HepG2 (cell line): ENCODE measurements around the gene CTNNA1. TPM values are rescaled to one million over a fixed set of nuclear protein-coding genes. Genes with fewer than 3 reads are reported as not detected.

Experiments used
- AGO1 ChIP-seq: fragments of 200-400 bp; formaldehyde crosslinking; IDR thresholded peaks from 2 replicates; pipeline ENCODE4 v1.6.1; 2017; ENCODE audit warnings: mild to moderate bottlenecking, low read depth, low read length, moderate library complexity; ENCODE audit not compliant: poor library complexity, severe bottlenecking
- ARID3A ChIP-seq: IDR thresholded peaks from 2 replicates; pipeline ENCODE4 v1.6.1; 2012; ENCODE audit warnings: low read depth, low read length, improper control_type of control experiment
- ATF1 ChIP-seq: IDR thresholded peaks from 2 replicates; pipeline ENCODE4 v1.6.1; 2016; ENCODE audit warnings: mild to moderate bottlenecking, control low read depth
- ATF4 ChIP-seq, 2 experiments: fragments of 450-650 bp in 1 of 2; sonication (generic) in 1 of 2; formaldehyde crosslinking; IDR thresholded peaks; 2 replicates each; pipeline versions ENCODE4 v1.5.0 to v1.8.0; 2020 to 2022; ENCODE audit warnings: mild to moderate bottlenecking in 1 of 2, missing genetic modification reagents in 1 of 2
- BATF2 ChIP-seq: sonication (generic); formaldehyde crosslinking; IDR thresholded peaks from 2 replicates; pipeline ENCODE4 v1.8.0; 2022; ENCODE audit warnings: mild to moderate bottlenecking, missing genetic modification reagents, moderate library complexity
- GFI1 ChIP-seq: sonication (generic); formaldehyde crosslinking; IDR thresholded peaks from 2 replicates; pipeline ENCODE4 v1.5.0; 2020; ENCODE audit warnings: missing genetic modification reagents, mild to moderate bottlenecking, borderline replicate concordance
- HNRNPLL ChIP-seq: fragments of 200-400 bp; formaldehyde crosslinking; IDR thresholded peaks from 2 replicates; pipeline ENCODE4 v1.6.1; 2017; ENCODE audit warnings: mild to moderate bottlenecking, low read depth, low read length; ENCODE audit not compliant: poor library complexity, severe bottlenecking
- NR2F6 ChIP-seq, 2 experiments: IDR thresholded peaks; 2 replicates each; pipeline ENCODE4 v1.6.1; 2016; ENCODE audit warnings: antibody characterized with exemption in 1 of 2, mild to moderate bottlenecking in 1 of 2
- PBX2 ChIP-seq: IDR thresholded peaks from 2 replicates; pipeline ENCODE4 v1.6.1; 2016; ENCODE audit warnings: control low read depth
- SALL2 ChIP-seq: sonication (generic); formaldehyde crosslinking; IDR thresholded peaks from 2 replicates; pipeline ENCODE4 v1.8.1; 2023; ENCODE audit warnings: mild to moderate bottlenecking, missing genetic modification reagents, inconsistent platforms
- SRSF1 ChIP-seq: fragments of 200-400 bp; formaldehyde crosslinking; optimal IDR thresholded peaks from 2 replicates; pipeline ENCODE3; 2017; ENCODE audit warnings: mild to moderate bottlenecking, low read depth, low read length, moderate library complexity
- STAT6 ChIP-seq: sonication (generic); formaldehyde crosslinking; IDR thresholded peaks from 2 replicates; pipeline ENCODE4 v1.4.0; 2020; ENCODE audit warnings: missing genetic modification reagents, mild to moderate bottlenecking, borderline replicate concordance
- THRA ChIP-seq: sonication (generic); formaldehyde crosslinking; IDR thresholded peaks from 2 replicates; pipeline ENCODE4 v1.4.0; 2020; ENCODE audit warnings: missing genetic modification reagents, borderline replicate concordance
- TRIM22 ChIP-seq: fragments of 450-650 bp; IDR thresholded peaks from 2 replicates; pipeline ENCODE4 v1.6.1; 2017
- ZNF501 ChIP-seq: sonication (generic); formaldehyde crosslinking; IDR thresholded peaks from 2 replicates; pipeline ENCODE4 v1.5.1; 2020; ENCODE audit warnings: mild to moderate bottlenecking, moderate library complexity, missing genetic modification reagents
- ZNF562 ChIP-seq: sonication (generic); formaldehyde crosslinking; IDR thresholded peaks from 2 replicates; pipeline ENCODE4 v1.8.0; 2022; ENCODE audit warnings: missing genetic modification reagents, borderline replicate concordance
- ZNF616 ChIP-seq: sonication (generic); formaldehyde crosslinking; IDR thresholded peaks from 2 replicates; pipeline ENCODE4 v1.5.0; 2020; ENCODE audit warnings: low read depth, mild to moderate bottlenecking, missing genetic modification reagents
- ZNF75D ChIP-seq: sonication (generic); formaldehyde crosslinking; IDR thresholded peaks from 2 replicates; pipeline ENCODE4 v1.8.1; 2023; ENCODE audit warnings: missing genetic modification reagents, mild to moderate bottlenecking, borderline replicate concordance
- polyA plus RNA-seq, 8 experiments: library from polyadenylated mRNA; depleted of rRNA in 3 of 8; stranded (reverse) in 7 of 8; unstranded in 1 of 8; fragments of >200 nt; fragmentation: Illumina TruSeq in 4 of 8; extraction: Trizol in 4 of 8; gene quantifications; 2 replicates each; pipeline versions ENCODE4 v1.2.1 to v1.2.3, GENCODE V29; 2011 to 2016; ENCODE audit warnings: low read depth in 4 of 8, missing spikeins in 1 of 8, mixed read lengths in 1 of 8; ENCODE audit not compliant: insufficient read depth in 1 of 8
- total RNA-seq, 5 experiments: library from RNA; depleted of rRNA; stranded (reverse); fragments of >200 nt; fragmentation: Illumina TruSeq; extraction: Trizol; gene quantifications; 2 replicates each; pipeline ENCODE4 v1.2.3, GENCODE V29; 2016; ENCODE audit warnings: low read depth in 1 of 5

CTNNA1 gene
- total and polyA plus RNA-seq, 2 of the 13 experiments (the other 11 are each of a cell fraction or from before 2014, with no cell fraction given) = 66.8 to 162 TPM

- TF ChIP-seq ATF4 (CRISPR knock-in tag; IDR thresholded peaks at IDR 0.05) (no peak), ZNF501 (no peak), ZNF562 (CRISPR knock-in tag) (no peak), BATF2 (no peak), AGO1 (no peak), SALL2 (CRISPR knock-in tag) (no peak), ARID3A (peak; percentile 33; the same call in 1 of the 2 replicates), STAT6 (CRISPR knock-in tag) (no peak), GFI1 (CRISPR knock-in tag) (0 out of 2 replicates have a peak, but pooled peaks have one; percentile 54), ZNF616 (CRISPR knock-in tag) (no peak), HNRNPLL (no peak), SRSF1 (no peak), ZNF75D (no peak), NR2F6 (IDR thresholded peaks at IDR 0.05) (peak; percentile 38), NR2F6 (CRISPR knock-in tag; IDR thresholded peaks at IDR 0.05) (no peak), PBX2 (CRISPR knock-in tag) (no peak), THRA (no peak), TRIM22 (no peak), ATF1 (no peak)
Measured at GRCh38 chr5:138869038-138869437, 115.8 kb downstream of the CTNNA1 start (continued).
